ENCODE measurements around the gene CDRT15.
"Not testable (repeated sequence)": the region's sequence is repeated elsewhere in the genome, so short reads cannot be mapped to it uniquely, and the experiment has no call there.

CDRT15 gene

GRCh38 chr17:14197586-14197985 lies 39.1 kb downstream of the CDRT15 start:
- Mint-ChIP-seq H3K4me1 (peaks cover 34% of the 10 kb centered on the region), H3K27me3 (ENCODE audit: low read depth, poor library complexity) (no peaks in the 10 kb centered on the region), H3K36me3 (ENCODE audit: low read depth) (peaks cover 17% of the 10 kb centered on the region), H3K9me3 (no peaks in the 10 kb centered on the region), H3K4me3 (no peak overlapping the region), H3K27ac (no peak overlapping the region)
- no peak for TF ChIP-seq CTCF (IDR thresholded peaks at IDR 0.05)
- no peak for DNase-seq

- no peak for TF ChIP-seq CTCF (IDR thresholded peaks at IDR 0.05)
- Mint-ChIP-seq H3K27ac (no peak overlapping the region), H3K36me3 (ENCODE audit: low read depth) (peaks cover 21% of the 10 kb centered on the region), H3K4me1 (peaks cover 33% of the 10 kb centered on the region), H3K9me3 (no peaks in the 10 kb centered on the region), H3K27me3 (ENCODE audit: low read depth, poor library complexity) (no peaks in the 10 kb centered on the region), H3K4me3 (no peak overlapping the region)
- DNase-seq = no peak
Observed at GRCh38 chr17:14197057-14197456, 39.6 kb downstream of the CDRT15 start.

GRCh38 chr17:14196377-14196997 lies 40.2 kb downstream of the CDRT15 start:
- no peak for TF ChIP-seq CTCF (IDR thresholded peaks at IDR 0.05)
- DNase-seq = no peak
- Mint-ChIP-seq H3K27ac (no peak overlapping the region), H3K27me3 (ENCODE audit: low read depth, poor library complexity) (no peaks in the 10 kb centered on the region), H3K9me3 (no peaks in the 10 kb centered on the region), H3K4me1 (peaks cover 27% of the 10 kb centered on the region), H3K4me3 (no peak overlapping the region), H3K36me3 (ENCODE audit: low read depth) (peaks cover 24% of the 10 kb centered on the region)

GRCh38 chr17:14192636-14193344 lies 43.9 kb downstream of the CDRT15 start:
- DNase-seq; H3K9me3 Mint-ChIP-seq; H3K36me3 Mint-ChIP-seq (ENCODE audit: low read depth); H3K4me3 Mint-ChIP-seq; H3K27me3 Mint-ChIP-seq (ENCODE audit: low read depth, poor library complexity); H3K27ac Mint-ChIP-seq: not testable (repeated sequence)
- H3K4me1 Mint-ChIP-seq = peaks cover 19% of the 10 kb centered on the region

- not testable (repeated sequence) for H3K27ac Mint-ChIP-seq; H3K4me3 Mint-ChIP-seq; H3K27me3 Mint-ChIP-seq (ENCODE audit: low read depth, poor library complexity); DNase-seq; H3K9me3 Mint-ChIP-seq; H3K36me3 Mint-ChIP-seq (ENCODE audit: low read depth)
- H3K4me1 Mint-ChIP-seq = peaks cover 12% of the 10 kb centered on the region
Observed at GRCh38 chr17:14192039-14192438, 44.6 kb downstream of the CDRT15 start.

- not testable (repeated sequence) for DNase-seq; H3K4me3 Mint-ChIP-seq; H3K27ac Mint-ChIP-seq; H3K36me3 Mint-ChIP-seq (ENCODE audit: low read depth); H3K9me3 Mint-ChIP-seq; H3K27me3 Mint-ChIP-seq (ENCODE audit: low read depth, poor library complexity)
- H3K4me1 Mint-ChIP-seq = peaks cover 12% of the 10 kb centered on the region
Observed at GRCh38 chr17:14191469-14191868, 45.2 kb downstream of the CDRT15 start.

GRCh38 chr17:14190774-14191173 lies 45.9 kb downstream of the CDRT15 start:
- not testable (repeated sequence) for H3K9me3 Mint-ChIP-seq; H3K4me3 Mint-ChIP-seq; H3K27me3 Mint-ChIP-seq (ENCODE audit: low read depth, poor library complexity); H3K36me3 Mint-ChIP-seq (ENCODE audit: low read depth); H3K27ac Mint-ChIP-seq; DNase-seq
- H3K4me1 Mint-ChIP-seq = peaks cover 12% of the 10 kb centered on the region

- not testable (repeated sequence) for H3K9me3 Mint-ChIP-seq; H3K36me3 Mint-ChIP-seq (ENCODE audit: low read depth); H3K27ac Mint-ChIP-seq; H3K4me3 Mint-ChIP-seq; H3K27me3 Mint-ChIP-seq (ENCODE audit: low read depth, poor library complexity); DNase-seq
- peaks cover 12% of the 10 kb centered on the region for H3K4me1 Mint-ChIP-seq
Observed at GRCh38 chr17:14186443-14186842, 50.2 kb downstream of the CDRT15 start.

All from nephron progenitor cell (in vitro differentiated cells).